NCI-H1930 (cell line): Measurements from ENCODE around the gene LRRC7.

Experiments
- DNase-seq, 2 experiments: peaks; one replicate each; lab custom pipeline; 2025; lab: John Stamatoyannopoulos, UW

LRRC7 gene

GRCh38 chr1:69567652-69568420 is at the start of gene LRRC7:
Gene LRRC7 (plus strand): TSS chr1:69567922. CDS start chr1:69568640, 718 bp downstream.
- DNase-seq: peak; percentile 47 to 50

- no peak for DNase-seq
Measured at GRCh38 chr1:69519006-69519405, 48.7 kb upstream of the LRRC7 start.

- no peak for DNase-seq
Measured at GRCh38 chr1:69520326-69520725, 47.4 kb upstream of the LRRC7 start.

- DNase-seq: no peak
Measured at GRCh38 chr1:69523032-69523431, 44.7 kb upstream of the LRRC7 start.

GRCh38 chr1:69523461-69523860 is 44.3 kb upstream of the LRRC7 start:
- DNase-seq: no peak

GRCh38 chr1:69524015-69524414 is 43.7 kb upstream of the LRRC7 start:
- DNase-seq: no peak

GRCh38 chr1:69527273-69527672 is 40.4 kb upstream of the LRRC7 start:
- DNase-seq: no peak

GRCh38 chr1:69528376-69528775 is 39.3 kb upstream of the LRRC7 start:
- no peak for DNase-seq

GRCh38 chr1:69533343-69533742 is 34.4 kb upstream of the LRRC7 start:
- DNase-seq: no peak

- no peak for DNase-seq
Measured at GRCh38 chr1:69534829-69535228, 32.9 kb upstream of the LRRC7 start.

GRCh38 chr1:69535490-69535889 is 32.2 kb upstream of the LRRC7 start:
- no peak for DNase-seq

GRCh38 chr1:69540052-69540451 is 27.7 kb upstream of the LRRC7 start:
- DNase-seq: no peak

GRCh38 chr1:69551476-69552324 is 16.0 kb upstream of the LRRC7 start:
- no peak for DNase-seq

GRCh38 chr1:69553726-69554125 is 14.0 kb upstream of the LRRC7 start:
- no peak for DNase-seq

GRCh38 chr1:69568421-69569174 is 876 bp downstream of the LRRC7 start:
- no peak for DNase-seq

GRCh38 chr1:69569175-69569541 is 1.4 kb downstream of the LRRC7 start:
- no peak for DNase-seq

- DNase-seq: no peak
Measured at GRCh38 chr1:69569576-69570328, 2.0 kb downstream of the LRRC7 start.

- no peak for DNase-seq
Measured at GRCh38 chr1:69570356-69570755, 2.6 kb downstream of the LRRC7 start.

- DNase-seq: no peak
Measured at GRCh38 chr1:69572921-69573320, 5.2 kb downstream of the LRRC7 start.

- DNase-seq: no peak
Measured at GRCh38 chr1:69573911-69574310, 6.2 kb downstream of the LRRC7 start.

- no peak for DNase-seq
Measured at GRCh38 chr1:69585666-69586065, 17.9 kb downstream of the LRRC7 start.

- no peak for DNase-seq
Measured at GRCh38 chr1:69587391-69587790, 19.7 kb downstream of the LRRC7 start.
